Measurements from ENCODE around the gene HOXA10.

Gene HOXA10

GRCh38 chr7:27121684-27122076 is 52.4 kb downstream of the HOXA10 start:
- no peak for TF ChIP-seq ESRRG (CRISPR knock-in tag; IDR thresholded peaks at IDR 0.05)
- no peak for TF ChIP-seq ZFP30 (CRISPR knock-in tag; IDR thresholded peaks at IDR 0.05)
- no peak for TF ChIP-seq TOX (CRISPR knock-in tag; IDR thresholded peaks at IDR 0.05; ENCODE audit: borderline replicate concordance)
- no peak for TF ChIP-seq PPARA (CRISPR knock-in tag; IDR thresholded peaks at IDR 0.05; ENCODE audit: borderline replicate concordance)
- no peak for TF ChIP-seq CSRNP3 (CRISPR knock-in tag; IDR thresholded peaks at IDR 0.05)
- TF ChIP-seq ZNF565 (CRISPR knock-in tag; conservative IDR thresholded peaks at IDR 0.05; ENCODE audit: low read depth): no peak
- TF ChIP-seq CREB5 (CRISPR knock-in tag; IDR thresholded peaks at IDR 0.05; ENCODE audit: low read depth): no peak
- TF ChIP-seq ZNF70 (CRISPR knock-in tag; IDR thresholded peaks at IDR 0.05): no peak
- TF ChIP-seq ZC3H10 (CRISPR knock-in tag; IDR thresholded peaks at IDR 0.05): no peak
- no peak for TF ChIP-seq ISL1 (CRISPR knock-in tag; IDR thresholded peaks at IDR 0.05)
- no peak for TF ChIP-seq PATZ1 (CRISPR knock-in tag; IDR thresholded peaks at IDR 0.05; ENCODE audit: borderline replicate concordance)
- no peak for TF ChIP-seq SNAI2 (CRISPR knock-in tag; IDR thresholded peaks at IDR 0.05)
- no peak for TF ChIP-seq GLIS3 (CRISPR knock-in tag; IDR thresholded peaks at IDR 0.05)
- TF ChIP-seq ARNTL (CRISPR knock-in tag; IDR thresholded peaks at IDR 0.05; ENCODE audit: borderline replicate concordance, low read depth): no peak
- ATAC-seq: no peak
